ENCODE measurements around the gene COL4A1.
A peak's percentile ranks its signal among the peaks of the same experiment; 100 is the strongest.

Gene COL4A1

GRCh38 chr13:110274687-110275086 is 32.3 kb downstream of the COL4A1 start:
- peak; percentile 80 for TF ChIP-seq CTCF (conservative IDR thresholded peaks at IDR 0.05)

GRCh38 chr13:110273254-110273653 is 33.7 kb downstream of the COL4A1 start:
- TF ChIP-seq CTCF (conservative IDR thresholded peaks at IDR 0.05), result no peak
- no peak overlapping the region for H3K27ac ChIP-seq

More at GRCh38 chr13:110274687-110275086, 32.3 kb downstream of the COL4A1 start:
- no peak overlapping the region for H3K27ac ChIP-seq

- no peak overlapping the region for H3K27ac ChIP-seq
- TF ChIP-seq CTCF (conservative IDR thresholded peaks at IDR 0.05), result no peak
These were observed 34.3 kb downstream of the COL4A1 start for GRCh38 chr13:110272651-110273050.

GRCh38 chr13:110272227-110272626 is 34.7 kb downstream of the COL4A1 start:
- H3K27ac ChIP-seq, result no peak overlapping the region
- no peak for TF ChIP-seq CTCF (conservative IDR thresholded peaks at IDR 0.05)

- no peak for TF ChIP-seq CTCF (conservative IDR thresholded peaks at IDR 0.05)
- no peak overlapping the region for H3K27ac ChIP-seq
These were observed 35.6 kb downstream of the COL4A1 start for GRCh38 chr13:110271313-110271712.

GRCh38 chr13:110270507-110270906 is 36.5 kb downstream of the COL4A1 start:
- no peak overlapping the region for H3K27ac ChIP-seq
- TF ChIP-seq CTCF (conservative IDR thresholded peaks at IDR 0.05), result no peak

GRCh38 chr13:110269509-110270185 is 37.3 kb downstream of the COL4A1 start:
- TF ChIP-seq CTCF (conservative IDR thresholded peaks at IDR 0.05), result no peak
- no peak overlapping the region for H3K27ac ChIP-seq

Data from VCaP (cell line).